HCT116 (cell line): ENCODE data around the gene DYNC1I1. TPM values are rescaled to one million over a fixed set of nuclear protein-coding genes. Genes with fewer than 3 reads are reported as not detected.

Source experiments
- ATAC-seq: fragments of 200-7000 bp; cut with Tn5 transposase; 2 replicates; pipeline ENCODE4 v1.9.1; 2020; ENCODE audit warnings: mild to moderate bottlenecking, moderate library complexity
- BruUV-seq: library from RNA; stranded (reverse); fragments of 400-500 nt; replicated peaks from 2 replicates; lab custom pipeline; 2021; lab: Mats Ljungman, UMichigan
- CTCF ChIA-PET: fragments of 300-600 bp; sonication (Branson Sonifier 250); formaldehyde crosslinking; loops from one replicate; lab custom pipeline; 2021; ENCODE audit warnings: antibody characterized with exemption; lab: Charles Lee
- POLR2A ChIA-PET: fragments of 300-600, 350-600 bp; sonication (Branson Sonifier 250); formaldehyde crosslinking; loops from one replicate; lab custom pipeline; 2021; ENCODE audit warnings: antibody characterized with exemption; lab: Charles Lee
- RAD21 ChIA-PET, 2 experiments: fragments of 300-600 bp; sonication (Branson Sonifier 250); formaldehyde crosslinking; loops; one replicate each; lab custom pipeline; 2023; ENCODE audit warnings: low total read pairs in 2 of 2; ENCODE audit not compliant: uncharacterized antibody in 2 of 2, unreplicated experiment in 2 of 2, low non-redundant PET in 1 of 2; lab: Charles Lee
- DNase-seq: peaks from one replicate; pipeline ENCODE4 v3.0.0-alpha.2; 2010; ENCODE audit warnings: low read depth, low spot score
- H2AFZ ChIP-seq: fragments of 200-600 bp; shearing (Covaris generic), sonication (generic); 2 replicates; pipeline ENCODE4 v1.6.1; 2017; ENCODE audit warnings: low read depth, mixed run types, mixed read lengths, antibody characterized with exemption, low read length; ENCODE audit not compliant: poor library complexity, severe bottlenecking
- H3K27ac ChIP-seq: 2 replicates; pipeline ENCODE4 v1.5.1; 2012; ENCODE audit warnings: low read depth, low read length
- H3K27me3 ChIP-seq: fragments of 200-600 bp; sonication (generic); 2 replicates; pipeline ENCODE4 v1.6.1; 2016; ENCODE audit warnings: mixed run types, low read length, mixed read lengths; ENCODE audit not compliant: insufficient read depth
- H3K36me3 ChIP-seq, 2 experiments: fragments of 200-500 bp in 1 of 2; fragments of 200-600 bp in 1 of 2; sonication (Bioruptor generic) in 1 of 2; sonication (generic) in 1 of 2; 2 replicates each; pipeline versions ENCODE4 v1.5.1 to v1.6.1; 2014 to 2016; ENCODE audit warnings: low read length in 2 of 2, inconsistent platforms in 1 of 2, mixed read lengths in 1 of 2, mixed run types in 1 of 2; ENCODE audit not compliant: insufficient read depth in 2 of 2, control insufficient read depth in 1 of 2
- H3K4me1 ChIP-seq, 2 experiments: fragments of 200-600 bp in 1 of 2; sonication (generic) in 1 of 2; 2 replicates each; pipeline versions ENCODE4 v1.5.1 to v1.6.1; 2012 to 2017; ENCODE audit warnings: low read length in 2 of 2, inconsistent platforms in 1 of 2, mild to moderate bottlenecking in 1 of 2, mixed read lengths in 1 of 2, mixed run types in 1 of 2, moderate library complexity in 1 of 2; ENCODE audit not compliant: insufficient read depth in 2 of 2, control insufficient read depth in 1 of 2
- H3K4me2 ChIP-seq: fragments of 200-600 bp; sonication (generic); 2 replicates; pipeline ENCODE4 v1.6.1; 2017; ENCODE audit warnings: mixed run types, low read length, mixed read lengths
- H3K4me3 ChIP-seq, 2 experiments: fragments of 200-600 bp in 1 of 2; sonication (generic) in 1 of 2; replicated peaks in 1 of 2; 2 replicates each; pipeline ENCODE4 v1.5.1; 2011 to 2016; ENCODE audit warnings: low read length in 2 of 2, control low read depth in 1 of 2, low read depth in 1 of 2, mild to moderate bottlenecking in 1 of 2, mixed read lengths in 1 of 2, mixed run types in 1 of 2
- H3K79me2 ChIP-seq: fragments of 200-600 bp; sonication (generic); 2 replicates; pipeline ENCODE4 v1.6.1; 2017; ENCODE audit warnings: mild to moderate bottlenecking, mixed run types, low read length, moderate library complexity, mixed read lengths; ENCODE audit not compliant: insufficient read depth
- H3K9ac ChIP-seq: fragments of 200-600 bp; sonication (generic); 2 replicates; pipeline ENCODE4 v1.6.1; 2016; ENCODE audit warnings: low read length, mixed read lengths
- H3K9me2 ChIP-seq: fragments of 200-600 bp; sonication (generic), shearing (Covaris generic); 2 replicates; pipeline ENCODE4 v1.6.1; 2017; ENCODE audit warnings: mixed run types, mild to moderate bottlenecking, moderate library complexity; ENCODE audit not compliant: insufficient read depth
- H3K9me3 ChIP-seq, 2 experiments: fragments of 200-500 bp in 1 of 2; fragments of 200-600 bp in 1 of 2; sonication (Bioruptor generic) in 1 of 2; sonication (generic) in 1 of 2; 2 replicates each; pipeline ENCODE4 v1.6.1; 2014 to 2017; ENCODE audit warnings: low read length in 2 of 2, mixed read lengths in 2 of 2, inconsistent platforms in 1 of 2, low read depth in 1 of 2, mild to moderate bottlenecking in 1 of 2, mixed run types in 1 of 2, moderate library complexity in 1 of 2; ENCODE audit not compliant: control insufficient read depth in 1 of 2, insufficient read depth in 1 of 2
- H4K20me1 ChIP-seq: fragments of 200-600 bp; sonication (generic), shearing (Covaris generic); 2 replicates; pipeline ENCODE4 v1.6.1; 2017; ENCODE audit warnings: mixed run types, mild to moderate bottlenecking, moderate library complexity; ENCODE audit not compliant: insufficient read depth
- CBX3 ChIP-seq: IDR thresholded peaks from 2 replicates; pipeline ENCODE4 v1.6.1; 2012; ENCODE audit warnings: low read depth
- CEBPB ChIP-seq: IDR thresholded peaks from 2 replicates; pipeline ENCODE4 v1.6.1; 2012; ENCODE audit warnings: low read depth
- EGR1 ChIP-seq: IDR thresholded peaks from 2 replicates; pipeline ENCODE4 v1.6.1; 2012; ENCODE audit warnings: low read depth
- ELF1 ChIP-seq: IDR thresholded peaks from 2 replicates; pipeline ENCODE4 v1.6.1; 2012; ENCODE audit warnings: low read depth, borderline replicate concordance
- EZH2 ChIP-seq: fragments of 200-600 bp; sonication (generic); IDR thresholded peaks from 2 replicates; pipeline ENCODE4 v1.6.1; 2017; ENCODE audit warnings: antibody characterized with exemption, mixed run types
- EZH2phosphoT487 ChIP-seq: fragments of 200-600 bp; IDR thresholded peaks from 2 replicates; pipeline ENCODE4 v1.6.1; 2018; ENCODE audit warnings: antibody characterized with exemption, borderline replicate concordance
- FOSL1 ChIP-seq: IDR thresholded peaks from 2 replicates; pipeline ENCODE4 v1.6.1; 2012; ENCODE audit warnings: low read depth
- JUND ChIP-seq: IDR thresholded peaks from 2 replicates; pipeline ENCODE4 v1.6.1; 2012
- POLR2A ChIP-seq: IDR thresholded peaks from 2 replicates; pipeline ENCODE4 v1.7.0; 2011; ENCODE audit warnings: borderline replicate concordance; ENCODE audit not compliant: insufficient read depth, insufficient read length; ENCODE audit errors: extremely low read depth
- POLR2AphosphoS5 ChIP-seq: IDR thresholded peaks from 2 replicates; pipeline ENCODE4 v1.6.1; 2011; ENCODE audit warnings: mild to moderate bottlenecking, low read depth, low read length, moderate library complexity
- SP1 ChIP-seq: IDR thresholded peaks from 2 replicates; pipeline ENCODE4 v1.6.1; 2012; ENCODE audit warnings: low read depth
- SRF ChIP-seq: IDR thresholded peaks from 2 replicates; pipeline ENCODE4 v1.6.1; 2012; ENCODE audit warnings: low read depth
- TCF7L2 ChIP-seq: IDR thresholded peaks from 2 replicates; pipeline ENCODE4 v1.7.0; 2011; ENCODE audit warnings: borderline replicate concordance, inconsistent platforms; ENCODE audit not compliant: insufficient read depth, insufficient read length; ENCODE audit errors: extremely low read depth
- YY1 ChIP-seq: IDR thresholded peaks from 2 replicates; pipeline ENCODE4 v1.6.1; 2011; ENCODE audit warnings: low read length, low read depth, moderate library complexity, mild to moderate bottlenecking; ENCODE audit not compliant: insufficient replicate concordance; ENCODE audit errors: extremely low read depth
- ZFX ChIP-seq: fragments of 450-650 bp; IDR thresholded peaks from 2 replicates; pipeline ENCODE4 v1.6.1; 2017
- ZNF274 ChIP-seq: fragments of 200-500 bp; sonication (Bioruptor generic); IDR thresholded peaks from 2 replicates; pipeline ENCODE4 v1.6.1; 2014; ENCODE audit warnings: mild to moderate bottlenecking, low read depth, low read length, inconsistent platforms
- intact Hi-C: fragments of 100-400 bp; cut with micrococcal nuclease; formaldehyde crosslinking; loops from 2 replicates; pipeline ENCODE4 v1.10.0; 2022
- total RNA-seq: library from RNA; stranded (reverse); gene quantifications from one replicate; pipeline ENCODE4 v1.2.1, GENCODE V29; 2021; ENCODE audit not compliant: unreplicated experiment
- TF ChIP-seq, protein P1 (sequence below): IDR thresholded peaks from 2 replicates; pipeline ENCODE4 v1.6.1; 2012
- TF ChIP-seq, protein P2 (sequence below), 3 experiments: fragments of 200-600 bp in 1 of 3; sonication (generic) in 1 of 3; IDR thresholded peaks in 2 of 3; conservative IDR thresholded peaks in 1 of 3; 2 replicates each; pipeline ENCODE4 v1.5.1; 2012 to 2017; ENCODE audit warnings: low read depth in 2 of 3, low read length in 2 of 3, antibody characterized with exemption in 1 of 3, borderline replicate concordance in 1 of 3, control low read depth in 1 of 3, mild to moderate bottlenecking in 1 of 3, mixed read lengths in 1 of 3, mixed run types in 1 of 3, moderate library complexity in 1 of 3; ENCODE audit not compliant: insufficient read depth in 1 of 3

The DYNC1I1 gene
- total RNA-seq, 1 experiment from 2014 or later, result not detected

DNA sequence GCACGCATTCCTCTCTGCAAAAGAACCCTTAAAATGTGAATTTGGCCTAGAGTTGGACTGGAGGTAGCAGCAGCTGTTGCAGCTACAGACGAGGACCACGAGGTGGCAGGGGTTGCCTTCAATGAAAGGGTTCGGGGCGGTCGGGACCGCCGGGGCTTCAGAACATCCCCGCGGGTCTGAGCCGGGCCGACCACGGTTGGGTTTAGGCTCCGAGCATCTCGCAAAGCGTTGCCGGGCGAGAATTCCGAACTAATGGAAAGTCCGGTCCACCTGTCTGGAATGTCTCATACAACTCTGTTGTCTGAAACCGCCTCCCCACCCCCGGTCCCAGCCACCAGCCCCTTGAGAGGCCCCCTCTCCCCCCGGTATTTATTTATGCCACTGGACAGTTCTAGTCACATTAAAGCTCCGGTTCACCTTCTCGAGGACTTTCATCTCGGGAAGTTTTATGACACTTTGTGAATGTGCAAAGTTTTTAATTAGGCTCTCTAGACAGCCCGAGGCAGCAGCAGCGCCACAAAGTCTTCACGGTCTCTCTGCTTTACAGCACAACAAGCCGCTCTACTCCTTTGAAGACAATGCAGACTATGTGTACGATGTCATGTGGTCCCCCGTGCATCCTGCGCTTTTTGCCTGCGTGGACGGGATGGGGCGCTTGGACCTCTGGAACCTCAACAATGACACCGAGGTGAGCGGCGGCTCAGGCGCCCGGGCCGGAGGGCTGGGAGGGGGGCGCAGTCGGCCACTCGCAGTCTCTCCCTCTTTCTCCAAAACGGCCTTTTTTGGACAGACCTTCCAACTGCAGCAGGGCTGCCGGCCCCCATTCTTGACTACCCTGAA lies 303.4 kb downstream of the DYNC1I1 start (continued):
- TF ChIP-seq POLR2AphosphoS5, result no peak
- TF ChIP-seq, all 23 proteins: peak for 3

DNA sequence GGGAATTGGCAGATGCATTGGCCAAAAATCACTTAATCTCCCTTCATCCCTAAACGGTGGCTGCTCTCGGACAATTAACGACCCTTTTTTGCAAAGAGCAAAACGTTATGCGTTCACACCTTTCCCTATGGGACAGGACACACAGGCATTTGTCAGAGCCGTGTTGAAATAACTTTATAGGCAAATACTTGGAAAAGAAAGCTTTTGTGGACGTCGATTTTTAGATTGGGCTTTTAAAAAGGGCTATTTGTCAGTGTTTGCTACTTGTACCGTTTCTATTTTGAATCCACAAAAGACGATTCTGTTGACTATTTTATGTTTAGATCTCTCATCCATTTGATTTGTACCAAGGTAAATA lies 304.0 kb downstream of the DYNC1I1 start:
- RAD21 ChIA-PET, result no interaction called here
- H3K4me2 ChIP-seq, result no peak overlapping the region
- H3K9ac ChIP-seq, result no peak overlapping the region
- no peak overlapping the region for H2AFZ ChIP-seq
- H3K9me2 ChIP-seq, result no peaks in the 10 kb centered on the region
- DNase-seq, result no peak
- H3K4me3 ChIP-seq, result no peak overlapping the region
- CTCF ChIA-PET, result interaction anchor here (1.1 to 1.5 kb wide), 3 partner anchors 157 to 951 kb away, joined by 3 to 8 read pairs (median 5); no protein-coding TSS in a partner anchor
- TF ChIP-seq EZH2, result no peak
- H3K36me3 ChIP-seq, result no peaks in the 10 kb centered on the region
- no peak for ATAC-seq
- intact Hi-C loops, result no loop called here
- H3K9me3 ChIP-seq, result no peaks in the 10 kb centered on the region
- POLR2A ChIA-PET, result no interaction called here
- H3K79me2 ChIP-seq, result no peaks in the 10 kb centered on the region
- peaks cover 64% of the 10 kb centered on the region for H3K27me3 ChIP-seq
- no peaks in the 10 kb centered on the region for H4K20me1 ChIP-seq
- H3K4me1 ChIP-seq, result 0 out of 4 replicates have a peak, but pooled peaks cover 0 to 4% of the 10 kb centered on the region in 2 experiments
- no TSS peak for BruUV-seq
- H3K27ac ChIP-seq, result no peak overlapping the region

DNA sequence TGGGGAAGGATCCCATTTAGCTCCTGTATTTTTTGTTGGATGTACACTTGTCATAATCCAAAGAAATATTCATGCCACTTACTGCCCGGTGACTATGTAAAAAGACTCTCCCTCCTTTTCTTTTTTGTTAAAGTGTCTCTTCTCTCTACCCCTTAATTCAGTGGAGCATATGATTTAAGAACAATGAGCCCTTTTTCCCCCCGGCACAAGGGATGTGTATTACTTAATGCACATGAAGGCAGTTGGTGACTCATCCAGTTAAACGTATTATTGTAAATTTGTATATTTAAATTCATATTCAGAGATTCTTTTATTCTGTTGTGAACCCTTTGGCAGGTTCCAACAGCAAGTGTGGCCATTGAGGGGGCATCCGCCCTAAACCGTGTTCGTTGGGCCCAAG lies 307.7 kb downstream of the DYNC1I1 start:
- Histone ChIP-seq H3K9me2 (no peaks in the 10 kb centered on the region), H3K4me1 (0 out of 4 replicates have a peak, but pooled peaks cover 0 to 4% of the 10 kb centered on the region in 2 experiments), H2AFZ (no peak overlapping the region), H3K27ac (no peak overlapping the region), H3K4me3 (no peak overlapping the region), H4K20me1 (no peaks in the 10 kb centered on the region), H3K4me2 (no peak overlapping the region), H3K27me3 (peaks cover 42% of the 10 kb centered on the region), H3K9me3 (no peaks in the 10 kb centered on the region), H3K36me3 (no peaks in the 10 kb centered on the region), H3K9ac (no peak overlapping the region), H3K79me2 (no peaks in the 10 kb centered on the region)
- intact Hi-C loops, result no loop called here
- POLR2A ChIA-PET, result no interaction called here
- ATAC-seq, result no peak
- no peak for DNase-seq
- no TSS peak for BruUV-seq
- RAD21 ChIA-PET, result no interaction called here
- CTCF ChIA-PET, result no interaction called here
- TF ChIP-seq JUND (no peak), SRF (no peak), FOSL1 (no peak), POLR2AphosphoS5 (no peak), ZFX (no peak), ZNF274 (no peak), POLR2A (no peak), CEBPB (no peak), EZH2 (no peak), EGR1 (no peak), YY1 (no peak), TCF7L2 (no peak), EZH2phosphoT487 (no peak), CBX3 (no peak), ELF1 (no peak), SP1 (no peak)
- TF ChIP-seq, protein P1, sequence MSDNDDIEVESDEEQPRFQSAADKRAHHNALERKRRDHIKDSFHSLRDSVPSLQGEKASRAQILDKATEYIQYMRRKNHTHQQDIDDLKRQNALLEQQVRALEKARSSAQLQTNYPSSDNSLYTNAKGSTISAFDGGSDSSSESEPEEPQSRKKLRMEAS, result no peak
- TF ChIP-seq, protein P2, sequence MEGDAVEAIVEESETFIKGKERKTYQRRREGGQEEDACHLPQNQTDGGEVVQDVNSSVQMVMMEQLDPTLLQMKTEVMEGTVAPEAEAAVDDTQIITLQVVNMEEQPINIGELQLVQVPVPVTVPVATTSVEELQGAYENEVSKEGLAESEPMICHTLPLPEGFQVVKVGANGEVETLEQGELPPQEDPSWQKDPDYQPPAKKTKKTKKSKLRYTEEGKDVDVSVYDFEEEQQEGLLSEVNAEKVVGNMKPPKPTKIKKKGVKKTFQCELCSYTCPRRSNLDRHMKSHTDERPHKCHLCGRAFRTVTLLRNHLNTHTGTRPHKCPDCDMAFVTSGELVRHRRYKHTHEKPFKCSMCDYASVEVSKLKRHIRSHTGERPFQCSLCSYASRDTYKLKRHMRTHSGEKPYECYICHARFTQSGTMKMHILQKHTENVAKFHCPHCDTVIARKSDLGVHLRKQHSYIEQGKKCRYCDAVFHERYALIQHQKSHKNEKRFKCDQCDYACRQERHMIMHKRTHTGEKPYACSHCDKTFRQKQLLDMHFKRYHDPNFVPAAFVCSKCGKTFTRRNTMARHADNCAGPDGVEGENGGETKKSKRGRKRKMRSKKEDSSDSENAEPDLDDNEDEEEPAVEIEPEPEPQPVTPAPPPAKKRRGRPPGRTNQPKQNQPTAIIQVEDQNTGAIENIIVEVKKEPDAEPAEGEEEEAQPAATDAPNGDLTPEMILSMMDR (IDR thresholded peaks at IDR 0.05 in 2 of 3, conservative IDR thresholded peaks at IDR 0.05 in 1 of 3; ENCODE audit: borderline replicate concordance in 1 of 3, insufficient read depth in 1 of 3, low read depth in 2 of 3, low read length in 2 of 3), result no peak
